Activated CD4-positive, CD25-positive, alpha-beta regulatory T cell treated with anti-CD3 and anti-CD28 coated beads, Interleukin-2, amount 50 U/mL, for 16 hours (primary cell): ENCODE results near the gene HMG20A.

ENCODE experiments used
- DNase-seq: peaks from one replicate; pipeline ENCODE4 v3.0.0-alpha.2; 2020; ENCODE audit warnings: low read depth, low spot score

HMG20A gene

DNA sequence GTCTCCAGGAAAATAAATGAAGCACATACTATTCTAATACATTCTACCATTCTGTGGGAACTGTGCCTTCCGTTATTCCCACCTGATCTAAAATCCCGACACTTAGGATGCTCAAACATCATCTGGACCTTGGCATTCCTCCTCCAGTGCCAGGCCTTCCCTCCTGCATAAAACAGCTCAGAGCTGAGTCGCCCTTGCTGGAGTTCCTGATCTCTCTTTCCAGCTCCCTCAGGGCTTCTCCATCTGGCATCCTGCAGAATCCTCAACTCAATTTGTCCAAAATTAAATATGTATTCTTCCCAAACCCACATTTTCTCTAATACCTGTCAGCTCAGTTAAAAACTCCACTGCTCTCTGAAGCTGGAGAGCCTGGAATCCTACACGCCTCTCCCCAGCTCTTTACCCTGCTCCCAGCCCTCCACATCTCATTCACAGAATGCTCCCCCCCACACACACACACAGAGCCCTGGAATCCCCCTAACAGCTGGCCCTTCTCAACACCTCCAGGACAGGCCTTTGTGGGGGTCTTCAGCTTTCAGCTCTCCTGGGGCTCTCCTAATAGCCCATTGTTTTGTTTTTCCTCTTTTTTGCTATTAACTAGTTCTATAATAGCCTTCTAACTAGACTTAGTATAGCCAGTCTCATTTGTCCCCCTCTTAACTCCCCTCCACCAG lies 78.5 kb downstream of the HMG20A start:
- DNase-seq, result no peak

DNA sequence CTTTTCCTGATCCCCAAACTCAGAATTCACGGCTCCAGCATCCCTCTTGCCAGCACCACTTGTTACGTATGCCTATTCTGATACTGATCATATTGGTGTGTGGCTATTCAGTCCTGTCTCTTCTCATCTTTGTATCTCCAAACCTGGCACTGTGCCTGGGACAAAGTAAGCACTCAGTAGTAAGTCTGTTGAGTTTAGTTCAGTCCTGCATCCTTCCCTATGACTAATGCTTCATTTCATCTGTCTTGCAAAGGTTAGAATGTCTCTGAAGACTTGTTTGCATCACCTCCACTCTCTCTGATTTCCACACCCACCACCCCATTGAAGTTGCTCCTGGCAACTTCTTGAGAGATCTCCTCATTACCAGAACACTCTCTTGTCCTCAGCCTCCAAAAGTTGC lies 80.3 kb downstream of the HMG20A start:
- DNase-seq, result no peak

DNA sequence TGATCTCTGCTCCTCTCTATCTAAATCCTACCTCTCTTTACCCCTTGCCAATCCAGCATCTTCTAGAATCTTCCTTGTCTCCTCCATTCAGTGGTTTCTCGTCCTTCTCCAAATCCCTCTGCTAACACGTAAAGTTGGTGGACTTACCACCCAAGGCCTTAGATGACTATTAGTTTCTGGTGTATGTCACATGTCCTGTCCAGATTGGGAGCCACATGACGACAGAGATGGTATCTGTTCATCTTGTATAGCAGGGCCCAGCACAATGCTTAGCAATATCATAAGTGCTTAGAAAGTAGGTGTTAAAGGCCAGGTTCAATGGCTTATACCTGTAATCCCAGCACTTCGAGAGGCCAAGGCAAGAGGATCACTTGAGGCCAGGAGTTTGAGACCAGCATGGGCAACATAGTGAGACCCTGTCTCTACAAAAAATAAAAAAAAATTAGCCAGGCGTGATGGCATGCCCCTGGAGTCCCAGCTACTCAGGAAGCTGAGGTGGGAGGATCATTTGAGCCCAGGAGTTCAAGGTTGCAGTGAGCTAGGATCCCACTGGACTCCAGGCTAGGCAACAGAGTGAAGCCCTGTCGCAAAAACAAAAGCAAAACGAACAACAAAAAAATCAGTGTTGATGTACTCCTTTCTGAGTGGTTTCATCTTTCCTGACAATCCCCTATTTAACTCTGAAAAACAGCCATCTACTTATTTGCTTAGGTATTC lies 81.8 kb downstream of the HMG20A start:
- no peak for DNase-seq

DNA sequence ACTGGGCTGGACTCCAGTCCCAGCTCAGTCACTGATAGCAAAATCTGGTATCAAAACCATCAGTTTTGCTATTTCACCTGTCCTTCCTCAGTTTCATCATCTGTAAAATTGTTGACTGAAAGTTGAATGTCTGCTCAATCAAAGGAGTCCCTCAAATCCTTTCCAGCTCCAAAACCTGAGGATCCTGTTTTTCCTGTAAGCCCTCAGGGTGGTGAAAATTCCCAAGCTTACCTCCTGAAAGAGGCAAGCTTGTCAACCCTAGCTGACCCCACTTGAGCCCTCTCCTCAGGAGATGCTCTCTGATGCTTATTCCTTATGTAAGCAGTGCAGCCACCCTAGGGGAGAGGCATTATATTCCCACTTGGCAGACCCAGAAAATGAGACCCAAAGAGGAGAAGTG lies 82.6 kb downstream of the HMG20A start:
- no peak for DNase-seq

DNA sequence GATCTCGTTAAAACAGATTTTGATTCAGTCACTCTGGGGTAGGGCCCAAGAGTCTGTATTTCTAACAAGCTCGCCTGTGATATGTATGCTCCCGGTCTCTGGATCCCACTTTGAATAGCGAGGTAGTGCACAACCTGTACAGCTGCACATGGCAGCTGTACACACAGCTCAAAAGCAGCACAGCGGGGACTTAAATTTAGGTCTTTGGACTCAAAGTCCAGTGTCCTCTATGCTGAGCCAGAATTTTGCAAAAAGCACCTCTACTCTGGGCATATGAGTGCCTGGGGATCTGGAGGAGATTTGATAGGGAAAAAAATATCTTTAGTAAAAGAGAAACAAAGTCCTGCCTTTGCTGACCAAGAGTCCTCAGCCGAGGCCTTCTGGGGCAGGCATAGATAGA lies 83.1 kb downstream of the HMG20A start:
- DNase-seq, result no peak

DNA sequence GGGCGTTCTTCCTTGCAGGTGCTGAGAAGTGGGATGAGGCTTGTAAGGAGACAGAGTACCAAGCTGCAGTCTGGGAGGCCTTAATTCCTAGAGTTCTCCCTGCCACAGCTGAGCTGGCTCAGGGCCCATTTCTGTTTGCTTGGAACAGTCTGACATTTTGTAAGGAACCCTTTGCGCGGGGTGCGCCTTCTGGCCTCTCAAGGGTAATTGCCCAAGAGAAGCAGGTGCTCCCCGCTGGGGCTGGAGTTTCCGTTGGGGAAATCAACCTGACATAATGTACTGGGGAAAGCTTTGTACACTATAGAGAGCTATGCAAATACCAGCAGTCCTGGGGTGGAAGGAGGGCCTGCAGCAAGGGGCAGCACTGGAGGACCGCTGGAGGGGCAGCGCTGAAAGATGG lies 83.6 kb downstream of the HMG20A start:
- no peak for DNase-seq

DNA sequence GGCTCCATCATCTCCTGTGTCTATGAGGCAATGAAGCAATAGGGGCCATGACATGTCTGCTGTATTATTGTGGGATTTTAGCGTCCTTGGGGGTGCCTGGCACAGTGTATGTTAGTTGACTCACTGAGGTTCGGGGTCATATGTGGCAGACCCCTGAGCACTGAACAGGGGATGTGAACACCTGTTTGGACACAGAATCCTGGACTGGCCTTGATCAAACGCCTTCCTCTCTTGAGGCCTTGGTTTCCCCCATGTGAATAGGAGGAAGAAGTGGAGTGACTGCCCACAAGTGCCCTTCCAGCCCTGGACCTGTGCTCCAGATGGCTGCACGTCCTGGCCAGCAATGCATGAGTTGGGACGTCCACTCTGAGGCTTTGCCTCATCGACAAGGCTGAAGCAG lies 84.2 kb downstream of the HMG20A start:
- no peak for DNase-seq

DNA sequence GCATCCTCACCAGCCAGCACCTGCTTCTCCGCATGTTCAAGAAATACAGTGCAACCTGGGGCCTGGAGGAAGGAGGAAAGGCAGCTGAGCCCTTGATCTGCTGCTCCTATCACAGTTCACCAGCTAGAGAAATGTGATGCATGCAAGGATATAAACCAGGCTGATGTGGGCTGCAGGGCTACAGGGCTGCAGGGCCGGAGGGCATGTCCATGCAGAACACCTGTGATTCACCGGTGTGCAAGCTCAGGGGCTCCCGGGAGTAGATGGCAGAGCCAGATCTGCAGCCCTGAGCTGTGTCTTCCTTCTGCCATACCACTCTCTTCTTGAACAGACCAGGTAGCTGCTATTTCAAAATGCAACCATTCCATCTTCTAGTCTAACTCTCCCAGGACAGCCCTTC lies 84.9 kb downstream of the HMG20A start:
- DNase-seq, result no peak

DNA sequence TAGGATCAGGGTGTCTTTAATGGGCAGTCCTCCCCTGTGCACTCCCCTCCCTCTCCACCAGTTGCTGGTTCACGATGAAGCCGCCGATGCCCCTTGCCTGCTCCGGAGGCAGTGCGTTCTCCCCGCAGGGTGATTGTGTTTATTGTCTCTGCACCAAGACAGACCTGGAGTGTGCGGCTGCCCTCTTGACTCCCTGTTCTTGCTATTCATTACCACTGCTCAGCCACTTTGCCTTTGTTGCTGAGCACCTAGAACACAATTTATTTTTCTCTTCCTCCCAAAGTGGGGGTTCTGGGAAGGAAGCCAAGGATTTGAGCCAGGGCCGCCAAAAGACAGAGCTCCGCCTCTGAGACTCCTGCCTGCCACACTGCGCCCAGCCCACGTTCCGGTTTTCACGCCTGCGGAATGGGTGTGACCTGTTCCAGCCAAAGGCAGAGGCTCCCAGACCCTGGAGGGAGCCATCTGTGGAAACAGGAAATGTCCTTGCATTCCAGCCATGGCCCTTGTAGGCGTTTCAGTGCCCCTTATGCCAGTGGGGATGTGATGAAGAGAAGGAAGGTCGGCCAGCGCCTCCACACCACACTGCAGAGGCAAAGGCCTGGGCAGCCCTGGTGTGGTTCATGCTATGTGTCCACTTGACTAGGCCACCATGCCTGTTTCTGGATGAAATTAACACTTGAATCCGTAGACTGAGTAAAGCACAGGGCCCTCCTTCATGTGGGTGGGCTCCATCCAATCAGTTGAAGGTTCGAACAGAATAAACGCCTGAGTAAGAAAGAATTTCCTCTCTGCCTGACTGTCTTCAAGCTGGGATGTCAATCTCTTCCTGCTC lies 85.8 kb downstream of the HMG20A start:
- no peak for DNase-seq

DNA sequence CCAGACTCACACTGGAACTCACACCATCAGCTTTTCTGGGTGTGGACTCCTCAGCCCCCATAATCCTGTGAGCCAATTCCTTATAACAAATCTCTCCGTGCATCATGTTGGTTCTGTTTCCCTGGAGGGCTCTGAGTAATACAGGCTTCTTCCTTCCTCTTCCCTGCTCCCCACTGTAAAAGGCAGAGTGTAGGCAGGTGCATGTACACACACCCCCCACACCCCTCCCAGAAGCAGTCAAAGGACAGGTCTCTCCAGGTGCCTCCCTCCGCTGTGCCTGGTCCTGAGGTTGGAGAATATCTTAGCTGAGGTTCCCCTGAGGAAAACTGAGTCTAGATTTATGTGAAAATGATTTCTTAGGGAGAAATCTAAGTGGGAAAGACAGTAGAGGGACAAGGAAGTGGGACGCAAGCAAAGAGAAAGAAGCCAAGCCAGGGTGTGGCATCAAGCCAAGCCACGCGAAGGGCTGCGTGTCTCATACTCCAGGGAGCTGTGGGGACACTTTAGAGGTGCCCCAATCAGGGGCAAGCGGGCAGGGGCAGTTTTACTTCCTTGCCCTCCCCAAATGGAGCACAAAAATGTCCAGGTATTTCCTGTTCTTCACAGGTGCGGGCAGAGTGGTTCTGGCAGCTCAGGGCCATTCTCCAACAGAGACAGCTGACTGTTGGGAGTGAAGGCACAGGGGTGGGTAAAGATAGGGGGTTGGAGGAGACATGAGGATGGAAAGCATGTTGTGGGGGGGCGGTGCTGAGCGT lies 86.6 kb downstream of the HMG20A start:
- DNase-seq, result no peak

DNA sequence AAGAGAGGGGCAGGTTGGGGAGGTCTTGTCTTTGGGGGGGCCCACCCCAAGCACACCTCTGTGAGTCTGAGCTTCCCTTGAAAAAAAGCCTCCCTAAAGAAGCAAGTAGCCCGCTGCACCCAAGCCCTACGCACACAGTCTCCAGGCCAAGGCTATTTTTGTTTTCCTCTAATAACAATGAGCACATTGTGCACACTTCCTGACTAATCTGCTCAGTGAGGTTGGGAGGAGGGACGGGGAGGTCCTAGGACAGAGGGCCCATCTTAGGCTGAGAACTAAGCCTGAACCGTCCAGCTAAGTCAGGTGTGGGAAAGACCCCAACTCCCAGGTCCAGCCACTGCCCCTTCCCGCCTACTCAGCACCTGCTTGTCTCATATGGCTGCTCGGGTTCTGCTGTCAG lies 87.2 kb downstream of the HMG20A start:
- DNase-seq, result no peak

DNA sequence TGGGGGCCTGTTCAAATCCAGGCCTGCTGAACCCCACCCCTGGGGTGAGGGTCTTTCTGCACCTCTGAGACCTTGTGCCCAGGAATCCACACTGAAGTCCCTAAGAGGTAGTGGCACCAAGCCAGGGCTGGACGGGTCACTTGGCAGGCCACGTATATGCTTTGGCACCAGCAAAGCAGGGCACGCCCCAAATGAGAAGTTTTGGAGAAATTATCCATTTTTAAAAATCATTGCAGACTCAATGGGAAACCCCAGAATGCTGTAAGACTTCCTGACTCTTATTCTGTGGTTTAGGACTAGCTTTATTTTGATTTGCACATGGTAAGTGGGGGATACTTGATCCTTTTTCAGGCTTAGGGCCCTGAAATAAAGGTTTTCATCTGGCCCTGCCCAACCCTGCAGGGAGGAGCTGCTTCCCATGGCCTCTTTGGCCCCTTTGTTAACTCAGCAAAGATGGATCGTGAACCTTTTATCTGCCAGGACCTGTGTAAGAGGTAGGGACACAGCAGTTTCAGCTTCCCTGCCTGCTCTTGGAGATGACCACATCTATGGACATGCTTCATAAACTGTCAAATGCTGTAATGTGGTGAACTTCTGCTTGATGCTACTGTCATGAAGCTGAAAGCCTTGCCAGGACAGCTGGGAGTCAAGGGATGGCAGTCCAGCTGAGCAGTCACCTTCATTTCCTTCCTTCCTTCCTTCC lies 88.0 kb downstream of the HMG20A start:
- no peak for DNase-seq

DNA sequence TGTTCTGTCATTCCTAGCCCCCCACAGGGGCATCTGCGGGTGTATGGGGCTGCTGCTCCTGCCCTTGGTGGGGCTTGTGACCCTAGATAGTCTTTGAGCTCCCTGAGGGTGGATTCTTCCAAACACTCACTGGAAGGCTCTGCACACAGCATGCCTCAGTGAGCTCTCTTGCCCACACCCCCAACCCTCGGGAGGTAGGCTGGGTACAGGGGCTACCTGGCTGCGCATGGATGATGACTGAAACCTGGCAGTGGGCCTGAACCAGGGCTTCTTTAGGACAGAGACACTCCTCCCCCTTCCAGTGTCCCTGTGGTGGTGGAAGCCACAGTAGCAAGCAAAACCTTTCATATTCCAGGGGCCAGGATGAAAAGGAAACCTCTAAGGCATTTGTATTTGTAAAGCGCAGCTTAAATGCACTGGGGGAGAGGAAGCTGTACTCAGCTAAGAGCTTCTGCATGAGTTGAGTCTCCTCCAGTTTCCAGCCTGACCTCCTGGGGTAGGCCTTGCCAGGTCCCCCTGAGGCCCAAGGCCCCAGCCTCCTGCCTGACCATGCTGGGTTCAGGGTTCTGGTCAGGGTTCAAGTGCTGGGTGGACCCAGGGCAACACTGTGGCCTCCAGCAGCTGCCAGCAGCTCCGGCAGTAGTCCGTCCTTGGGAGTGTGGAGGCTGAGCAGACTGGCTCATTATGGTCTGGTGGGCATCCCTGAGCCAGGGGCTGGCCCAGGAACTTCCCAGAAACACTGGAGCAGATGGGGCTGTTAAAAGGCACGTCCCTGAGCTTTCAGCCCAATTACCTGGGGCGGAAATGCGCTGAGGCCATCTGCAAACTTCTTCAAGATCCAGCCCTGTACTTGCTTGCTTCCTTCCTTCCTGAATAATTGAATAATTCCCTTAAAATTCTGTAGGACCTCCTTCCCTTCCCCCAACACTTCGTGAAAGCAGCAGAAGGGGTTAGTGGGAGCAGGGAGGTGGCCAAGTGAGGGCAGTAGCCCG lies 89.7 kb downstream of the HMG20A start:
- DNase-seq, result no peak

DNA sequence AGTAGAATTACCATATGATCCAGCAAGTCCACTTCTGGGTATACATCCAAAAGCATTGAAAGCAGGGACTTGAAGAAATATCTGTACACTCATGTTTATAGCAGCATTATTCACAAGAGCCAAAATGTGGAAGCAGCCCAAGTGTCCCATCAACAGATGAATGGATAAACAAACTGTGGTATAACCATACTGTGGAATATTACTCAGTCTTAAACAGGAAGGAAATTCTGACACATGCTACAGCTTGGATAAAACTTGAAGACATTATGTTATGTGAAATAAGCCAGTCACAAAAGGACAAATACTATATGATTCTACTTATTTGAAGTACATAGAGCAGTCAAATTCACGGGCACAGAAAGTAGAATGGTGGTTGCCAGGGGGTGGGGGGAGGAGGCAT lies 91.2 kb downstream of the HMG20A start:
- no peak for DNase-seq

DNA sequence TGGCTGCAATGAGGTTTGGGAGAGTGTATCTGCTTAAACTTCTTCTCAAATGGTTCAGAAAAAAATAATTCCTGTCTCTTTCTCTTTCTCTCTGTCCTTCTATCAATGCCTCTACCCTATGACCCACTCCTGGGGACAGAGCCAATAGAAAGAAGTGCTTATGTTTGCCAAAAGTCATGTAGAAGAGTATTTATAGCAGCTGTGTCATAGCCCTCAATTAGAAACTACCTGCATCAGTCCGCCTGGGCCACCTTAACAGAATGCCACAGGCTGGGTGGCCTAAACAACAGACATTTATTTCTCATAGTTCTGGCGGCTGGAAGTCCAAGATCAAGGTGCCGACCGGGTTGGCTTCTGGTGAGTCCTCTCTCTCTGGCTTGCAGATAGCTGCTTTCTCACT lies 92.5 kb downstream of the HMG20A start:
- no peak for DNase-seq

DNA sequence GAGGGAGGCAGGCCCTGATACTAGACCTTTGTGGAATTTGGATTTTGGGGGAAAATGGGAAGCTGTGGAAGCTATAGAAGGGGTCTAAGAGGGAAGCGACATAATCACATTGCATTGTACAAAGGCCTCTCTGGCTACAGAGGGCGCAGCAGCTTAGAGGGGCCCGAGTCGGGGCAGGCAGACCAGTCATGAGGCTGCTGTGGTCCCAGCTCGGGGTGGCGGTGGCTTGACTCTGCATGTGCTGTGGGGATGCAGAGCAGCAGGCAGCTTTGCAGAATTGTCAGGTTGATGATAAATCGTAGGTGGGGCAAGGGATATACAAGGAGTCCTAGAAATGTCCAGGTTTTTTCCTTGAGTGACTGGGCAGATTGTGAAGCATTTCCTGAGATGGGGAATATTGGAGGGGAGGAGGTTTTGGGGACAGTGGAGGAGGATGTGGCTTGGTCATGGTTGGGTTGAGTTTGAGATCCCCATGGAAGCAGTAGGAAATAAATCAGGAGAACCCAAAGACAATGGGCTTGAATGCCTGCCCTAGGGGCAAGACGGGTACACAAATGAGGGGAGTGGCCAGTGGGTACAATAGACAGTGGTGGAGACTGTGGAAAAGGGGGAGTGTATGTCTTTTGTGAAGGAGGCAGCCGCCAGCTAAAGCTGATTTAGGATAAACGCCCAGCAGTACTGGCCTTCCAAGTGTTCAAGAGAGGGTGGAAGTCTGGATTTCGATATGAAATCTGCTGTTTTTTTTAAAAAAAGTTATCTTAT lies 94.1 kb downstream of the HMG20A start:
- DNase-seq, result no peak

DNA sequence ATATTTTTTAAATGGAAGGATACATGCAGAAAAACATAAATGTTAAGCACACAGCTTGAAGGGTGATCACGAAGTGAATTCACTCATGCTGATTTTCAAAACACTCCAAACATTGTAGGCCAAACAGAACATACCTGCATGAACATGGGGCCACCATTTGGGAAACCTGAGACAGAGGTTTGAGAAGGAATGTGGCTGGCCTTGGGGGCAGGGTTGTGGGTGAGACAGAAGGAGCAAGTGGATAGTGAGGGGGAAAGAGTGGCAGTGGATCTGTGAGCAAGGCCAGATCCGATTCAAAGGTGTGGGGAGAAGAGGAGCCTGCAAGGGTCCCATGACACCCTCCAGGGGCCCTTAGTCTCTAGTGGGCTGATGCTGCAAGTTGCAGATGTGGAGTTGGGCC lies 94.9 kb downstream of the HMG20A start:
- DNase-seq, result no peak

DNA sequence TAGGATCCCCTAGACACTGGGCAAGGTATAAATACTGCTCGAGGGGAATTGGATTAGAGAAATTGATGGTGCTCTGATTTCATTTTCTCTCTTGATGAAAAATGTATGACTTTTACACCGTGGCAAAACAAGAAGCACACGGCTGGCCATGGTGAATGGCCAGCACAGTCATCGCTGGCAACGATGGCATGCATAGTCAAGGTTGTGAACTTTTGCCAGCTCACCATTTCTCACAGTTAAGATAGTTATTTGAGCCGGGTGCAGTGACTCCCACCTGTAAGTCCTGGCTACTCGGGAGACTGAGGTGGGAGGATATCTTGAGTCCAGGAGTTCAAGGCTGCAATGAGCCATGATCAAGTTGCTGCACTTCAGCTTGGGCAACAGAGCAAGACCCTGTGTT lies 95.4 kb downstream of the HMG20A start:
- no peak for DNase-seq

DNA sequence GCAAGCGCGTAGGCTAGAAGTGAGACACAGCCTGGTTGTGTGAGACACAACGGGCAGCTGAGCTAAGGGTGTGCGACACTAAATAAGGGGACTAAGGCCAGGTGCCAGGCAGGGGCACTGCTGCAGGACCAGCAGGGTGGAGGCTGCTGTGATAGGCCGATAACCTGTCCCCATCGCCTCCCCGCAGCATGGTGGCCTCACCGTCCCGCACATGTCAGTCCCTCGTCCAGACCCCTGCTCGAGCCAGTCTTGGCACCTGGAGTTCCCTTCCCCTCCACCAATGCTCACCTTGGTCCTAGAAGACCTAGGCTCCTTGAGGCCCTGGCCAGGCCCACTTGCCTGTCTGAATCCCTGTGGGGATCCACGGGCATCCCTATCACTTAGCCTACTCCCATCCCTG lies 96.1 kb downstream of the HMG20A start:
- no peak for DNase-seq
